Esophagus squamous epithelium (tissue), 4 donors: ENCODE data around the gene FARP2.

Experiments used
- CTCF ChIP-seq, 6 experiments: fragments of 450-650 bp in 4 of 6; fragments of 200-600 bp in 2 of 6; sonication (generic) in 2 of 6; IDR thresholded peaks; one replicate each; pipeline ENCODE4 v1.5.1; 2016 to 2019; ENCODE audit warnings: antibody characterized with exemption in 6 of 6, mild to moderate bottlenecking in 4 of 6, moderate library complexity in 4 of 6
- POLR2A ChIP-seq, 4 donors: fragments of 450-650 bp; IDR thresholded peaks; one replicate each; pipeline ENCODE4 v1.6.1; 2017; ENCODE audit warnings: antibody characterized with exemption in 4 of 4, mild to moderate bottlenecking in 4 of 4, moderate library complexity in 3 of 4

- TF ChIP-seq POLR2A (IDR thresholded peaks at IDR 0.05): no peak
- no peak for TF ChIP-seq CTCF (IDR thresholded peaks at IDR 0.05)
Observed at GRCh38 chr2:241505781-241506201, 149.7 kb downstream of the FARP2 start.
